IMR-90 (cell line): ENCODE results near the gene ADGRB3. TPM values are rescaled to one million over a fixed set of nuclear protein-coding genes. Genes with fewer than 3 reads are reported as not detected.

ENCODE experiments used
- ATAC-seq: fragments of 200-7000 bp; cut with Tn5 transposase; 2 replicates; pipeline ENCODE4 v1.9.1; 2020; ENCODE audit warnings: low read depth, mild to moderate bottlenecking, moderate library complexity
- BruUV-seq: library from RNA; stranded (reverse); fragments of 400-500 nt; replicated peaks from 2 replicates; lab custom pipeline; 2021; lab: Mats Ljungman, UMichigan
- CTCF ChIA-PET: fragments of 300-600 bp; formaldehyde crosslinking; extraction: SDS; loops from one replicate; lab custom pipeline; 2021; ENCODE audit warnings: antibody characterized with exemption; lab: Yijun Ruan, JAX
- POLR2A ChIA-PET: fragments of 300-600 bp; sonication (Branson Sonifier 250); formaldehyde crosslinking; loops from one replicate; lab custom pipeline; 2022; ENCODE audit warnings: antibody characterized with exemption; ENCODE audit not compliant: unreplicated experiment; lab: Charles Lee
- DNase-seq: peaks from one replicate; pipeline ENCODE4 v3.0.0; 2013
- H2AFZ ChIP-seq: replicated peaks from 2 replicates; pipeline ENCODE3; 2013; ENCODE audit warnings: low read length, mild to moderate bottlenecking; ENCODE audit not compliant: poor library complexity
- H2AK5ac ChIP-seq: 2 replicates; pipeline ENCODE4 v1.6.1; 2013; ENCODE audit warnings: low read depth, low read length, inconsistent platforms
- H2AK9ac ChIP-seq: replicated peaks from 2 replicates; pipeline ENCODE3; 2013; ENCODE audit warnings: mild to moderate bottlenecking, low read depth, low read length, moderate library complexity; ENCODE audit not compliant: poor library complexity
- H2BK120ac ChIP-seq: 2 replicates; pipeline ENCODE4 v1.6.1; 2013; ENCODE audit warnings: low read depth, low read length, inconsistent platforms
- H2BK15ac ChIP-seq: 3 replicates; pipeline ENCODE4 v1.6.1; 2013; ENCODE audit warnings: low read depth, low read length, inconsistent platforms
- H2BK20ac ChIP-seq: 2 replicates; pipeline ENCODE4 v1.6.1; 2013; ENCODE audit warnings: low read depth, mild to moderate bottlenecking, inconsistent platforms, low read length, moderate library complexity
- H2BK5ac ChIP-seq: 2 replicates; pipeline ENCODE4 v1.6.1; 2013; ENCODE audit warnings: mild to moderate bottlenecking, low read depth, low read length, inconsistent platforms; ENCODE audit not compliant: poor library complexity, severe bottlenecking
- H3K14ac ChIP-seq: replicated peaks from 2 replicates; pipeline ENCODE4 v1.6.1; 2013; ENCODE audit warnings: low read depth, low read length, inconsistent platforms
- H3K18ac ChIP-seq: 2 replicates; pipeline ENCODE4 v1.6.1; 2013; ENCODE audit warnings: low read depth, low read length, control low read depth
- H3K23ac ChIP-seq: 2 replicates; pipeline ENCODE4 v1.6.1; 2013; ENCODE audit warnings: low read depth, low read length, inconsistent platforms
- H3K27ac ChIP-seq: 2 replicates; pipeline ENCODE4 v1.5.1; 2013; ENCODE audit warnings: mild to moderate bottlenecking, control low read depth, low read length; ENCODE audit not compliant: insufficient read depth
- H3K27me3 ChIP-seq: 2 replicates; pipeline ENCODE4 v1.6.1; 2013; ENCODE audit warnings: low read length; ENCODE audit not compliant: control insufficient read depth, insufficient read depth
- H3K36me3 ChIP-seq: 2 replicates; pipeline ENCODE4 v1.6.1; 2013; ENCODE audit warnings: low read length, mixed read lengths; ENCODE audit not compliant: control insufficient read depth, insufficient read depth
- H3K4ac ChIP-seq: 2 replicates; pipeline ENCODE4 v1.6.1; 2013; ENCODE audit warnings: low read depth, low read length, inconsistent platforms
- H3K4me1 ChIP-seq: 2 replicates; pipeline ENCODE4 v1.6.1; 2013; ENCODE audit warnings: low read length, mixed read lengths; ENCODE audit not compliant: control insufficient read depth, insufficient read depth
- H3K4me2 ChIP-seq: 2 replicates; pipeline ENCODE4 v1.6.1; 2013; ENCODE audit warnings: low read depth, mild to moderate bottlenecking, control low read depth, low read length, moderate library complexity
- H3K4me3 ChIP-seq: 2 replicates; pipeline ENCODE4 v1.5.1; 2013; ENCODE audit warnings: low read depth, mild to moderate bottlenecking, control low read depth, low read length, moderate library complexity; ENCODE audit not compliant: insufficient read depth
- H3K56ac ChIP-seq: 2 replicates; pipeline ENCODE4 v1.6.1; 2013; ENCODE audit warnings: low read length, inconsistent platforms; ENCODE audit not compliant: insufficient read depth; ENCODE audit errors: extremely low read depth
- H3K79me1 ChIP-seq, 2 experiments: 2 replicates each; pipeline ENCODE4 v1.6.1; 2013; ENCODE audit warnings: low read length in 2 of 2, inconsistent platforms in 1 of 2, low read depth in 1 of 2
- H3K9ac ChIP-seq: 2 replicates; pipeline ENCODE4 v1.6.1; 2013; ENCODE audit warnings: low read depth, low read length, control low read depth
- H3K9me1 ChIP-seq: 2 replicates; pipeline ENCODE4 v1.6.1; 2013; ENCODE audit warnings: low read length, inconsistent platforms; ENCODE audit not compliant: insufficient read depth
- H3K9me3 ChIP-seq: 2 replicates; pipeline ENCODE4 v1.6.1; 2013; ENCODE audit warnings: low read length; ENCODE audit not compliant: control insufficient read depth, insufficient read depth
- H4K20me1 ChIP-seq: 2 replicates; pipeline ENCODE4 v1.6.1; 2013; ENCODE audit warnings: low read length, inconsistent platforms; ENCODE audit not compliant: insufficient read depth
- H4K5ac ChIP-seq: 2 replicates; pipeline ENCODE4 v1.6.1; 2013; ENCODE audit warnings: mild to moderate bottlenecking, low read depth, low read length, control low read depth
- H4K8ac ChIP-seq, 2 experiments: 2 replicates each; pipeline ENCODE4 v1.6.1; 2013; ENCODE audit warnings: low read depth in 2 of 2, low read length in 2 of 2, control low read depth in 1 of 2, inconsistent platforms in 1 of 2
- H4K91ac ChIP-seq: 2 replicates; pipeline ENCODE4 v1.6.1; 2013; ENCODE audit warnings: low read depth, low read length, inconsistent platforms; ENCODE audit not compliant: insufficient read depth
- CEBPB ChIP-seq: IDR thresholded peaks from 2 replicates; pipeline ENCODE4 v1.6.1; 2012; ENCODE audit warnings: low read depth, low read length, improper control_type of control experiment
- FOS ChIP-seq: fragments of 150-350 bp; IDR thresholded peaks from 2 replicates; pipeline ENCODE4 v1.6.1; 2016; ENCODE audit warnings: low read depth, low read length
- MAFK ChIP-seq: IDR thresholded peaks from 2 replicates; pipeline ENCODE4 v1.6.1; 2012; ENCODE audit warnings: low read depth, low read length, improper control_type of control experiment
- MAZ ChIP-seq: IDR thresholded peaks from 2 replicates; pipeline ENCODE4 v1.6.1; 2012; ENCODE audit warnings: low read depth, mild to moderate bottlenecking, low read length, improper control_type of control experiment, moderate library complexity, borderline replicate concordance
- MXI1 ChIP-seq: IDR thresholded peaks from 2 replicates; pipeline ENCODE4 v1.6.1; 2012; ENCODE audit warnings: low read depth, mild to moderate bottlenecking, low read length, moderate library complexity, borderline replicate concordance
- NFE2L2 ChIP-seq: fragments of 150-350 bp; IDR thresholded peaks from 2 replicates; pipeline ENCODE4 v1.6.1; 2016; ENCODE audit warnings: low read depth, mild to moderate bottlenecking, low read length
- RAD21 ChIP-seq: IDR thresholded peaks from 2 replicates; pipeline ENCODE4 v1.6.1; 2012; ENCODE audit warnings: low read length, improper control_type of control experiment
- RCOR1 ChIP-seq: IDR thresholded peaks from 2 replicates; pipeline ENCODE4 v1.6.1; 2012; ENCODE audit warnings: mild to moderate bottlenecking, low read length, improper control_type of control experiment; ENCODE audit not compliant: insufficient replicate concordance
- RFX5 ChIP-seq: IDR thresholded peaks from 2 replicates; pipeline ENCODE4 v1.8.0; 2012; ENCODE audit warnings: low read depth, mild to moderate bottlenecking, low read length, moderate library complexity
- SMC3 ChIP-seq: fragments of 150-350 bp; IDR thresholded peaks from 2 replicates; pipeline ENCODE4 v1.6.1; 2016; ENCODE audit warnings: low read depth, mild to moderate bottlenecking, antibody characterized with exemption, low read length, moderate library complexity
- WGBS, 2 experiments: methylation state at CpG; one replicate each; pipeline versions ENCODE4 v1.1.5 to v1.1.7; 2013; ENCODE audit warnings: missing lambda C conversion rate in 2 of 2; ENCODE audit not compliant: insufficient read length in 1 of 2; ENCODE audit errors: extremely low coverage in 2 of 2; 5-methylcytosine and 5-hydroxymethylcytosine counted together
- dilution Hi-C: fragments of 300-500 bp; cut with HindIII; formaldehyde crosslinking; loops from one replicate; pipeline ENCODE4 v1.14.3; 2018; ENCODE audit warnings: low sequenced_read_pairs; ENCODE audit not compliant: unreplicated experiment
- in situ Hi-C: fragments of 300-500 bp; cut with MboI; formaldehyde crosslinking; loops from 3 replicates; pipeline ENCODE4 v1.14.3; 2019; ENCODE audit warnings: low sequenced_read_pairs, inconsistent platforms, mixed read lengths
- intact Hi-C: fragments of 100-400 bp; cut with micrococcal nuclease; formaldehyde crosslinking; loops from 2 replicates; pipeline ENCODE4 v1.10.0; 2022
- polyA plus RNA-seq, 3 experiments: library from polyadenylated mRNA; depleted of rRNA; stranded (reverse); fragments of >200 nt; gene quantifications; 2 replicates each; pipeline ENCODE4 v1.2.3, GENCODE V29; 2012; ENCODE audit warnings: low replicate concordance in 1 of 3
- total RNA-seq: library from RNA; depleted of rRNA; stranded (reverse); fragments of >200 nt; gene quantifications from 2 replicates; pipeline ENCODE4 v1.2.3, GENCODE V29; 2012
- TF ChIP-seq, protein P1 (sequence below): fragments of 150-350 bp; IDR thresholded peaks from 2 replicates; pipeline ENCODE4 v1.6.1; 2016; ENCODE audit warnings: low read depth, mild to moderate bottlenecking, low read length, moderate library complexity, borderline replicate concordance
- TF ChIP-seq, protein P2 (sequence below): fragments of 150-350 bp; IDR thresholded peaks from 2 replicates; pipeline ENCODE4 v1.6.1; 2017; ENCODE audit warnings: mild to moderate bottlenecking, antibody characterized with exemption, low read length, low read depth
- TF ChIP-seq, protein P3 (sequence below): conservative IDR thresholded peaks from 2 replicates; pipeline ENCODE4 v1.5.1; 2012; ENCODE audit warnings: mild to moderate bottlenecking, low read depth, low read length, improper control_type of control experiment

Gene ADGRB3
- total and polyA plus RNA-seq, 2 of the 4 experiments (the other 2 are of a cell fraction): not detected

DNA sequence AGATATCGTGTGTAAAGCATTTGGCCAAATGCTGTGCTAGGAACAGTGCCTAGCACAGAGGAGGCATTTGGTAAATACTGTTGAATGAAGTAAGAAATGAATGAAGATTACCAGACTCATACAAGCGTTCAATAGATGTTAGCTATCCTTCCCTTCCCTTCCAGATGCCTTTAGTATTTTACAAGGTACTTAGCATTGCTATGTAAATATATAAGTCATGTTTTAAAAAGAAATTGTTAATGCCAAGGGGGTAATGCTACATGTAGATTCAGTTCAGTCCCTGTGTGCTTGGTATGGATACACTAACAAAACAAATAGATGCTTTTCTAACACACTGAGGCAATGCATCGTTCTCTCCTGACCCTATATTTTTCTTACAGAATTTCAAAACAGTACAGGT, 407.2 kb downstream of the ADGRB3 start:
- dilution Hi-C loops: no loop called here
- Histone ChIP-seq H2AK5ac (no peak overlapping the region), H4K20me1 (no peaks in the 10 kb centered on the region), H2BK20ac (no peak overlapping the region), H3K4me1 (no peaks in the 10 kb centered on the region), H3K79me1 (no peaks in the 10 kb centered on the region), H3K9me1 (no peaks in the 10 kb centered on the region), H2AK9ac (no peak overlapping the region), H3K4me2 (no peak overlapping the region), H4K5ac (no peak overlapping the region), H4K8ac (no peak overlapping the region), H3K27ac (no peak overlapping the region), H3K4me3 (no peak overlapping the region), H3K18ac (no peak overlapping the region), H2BK15ac (no peak overlapping the region), H2AFZ (no peak overlapping the region), H3K23ac (no peak overlapping the region), H3K56ac (no peak overlapping the region), H4K91ac (no peak overlapping the region), H2BK5ac (no peak overlapping the region), H3K27me3 (no peaks in the 10 kb centered on the region), H3K4ac (no peak overlapping the region), H3K36me3 (no peaks in the 10 kb centered on the region), H3K9ac (no peak overlapping the region), H2BK120ac (no peak overlapping the region), H3K9me3 (no peaks in the 10 kb centered on the region), H3K14ac (no peak overlapping the region)
- TF ChIP-seq RCOR1: no peak
- no peak for TF ChIP-seq SMC3
- TF ChIP-seq, protein P1, sequence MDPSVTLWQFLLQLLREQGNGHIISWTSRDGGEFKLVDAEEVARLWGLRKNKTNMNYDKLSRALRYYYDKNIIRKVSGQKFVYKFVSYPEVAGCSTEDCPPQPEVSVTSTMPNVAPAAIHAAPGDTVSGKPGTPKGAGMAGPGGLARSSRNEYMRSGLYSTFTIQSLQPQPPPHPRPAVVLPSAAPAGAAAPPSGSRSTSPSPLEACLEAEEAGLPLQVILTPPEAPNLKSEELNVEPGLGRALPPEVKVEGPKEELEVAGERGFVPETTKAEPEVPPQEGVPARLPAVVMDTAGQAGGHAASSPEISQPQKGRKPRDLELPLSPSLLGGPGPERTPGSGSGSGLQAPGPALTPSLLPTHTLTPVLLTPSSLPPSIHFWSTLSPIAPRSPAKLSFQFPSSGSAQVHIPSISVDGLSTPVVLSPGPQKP: no peak
- TF ChIP-seq, protein P2, sequence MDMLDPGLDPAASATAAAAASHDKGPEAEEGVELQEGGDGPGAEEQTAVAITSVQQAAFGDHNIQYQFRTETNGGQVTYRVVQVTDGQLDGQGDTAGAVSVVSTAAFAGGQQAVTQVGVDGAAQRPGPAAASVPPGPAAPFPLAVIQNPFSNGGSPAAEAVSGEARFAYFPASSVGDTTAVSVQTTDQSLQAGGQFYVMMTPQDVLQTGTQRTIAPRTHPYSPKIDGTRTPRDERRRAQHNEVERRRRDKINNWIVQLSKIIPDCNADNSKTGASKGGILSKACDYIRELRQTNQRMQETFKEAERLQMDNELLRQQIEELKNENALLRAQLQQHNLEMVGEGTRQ: no peak
- no peak for TF ChIP-seq FOS
- no peak for TF ChIP-seq MAZ
- no peak for TF ChIP-seq MAFK
- TF ChIP-seq, protein P3, sequence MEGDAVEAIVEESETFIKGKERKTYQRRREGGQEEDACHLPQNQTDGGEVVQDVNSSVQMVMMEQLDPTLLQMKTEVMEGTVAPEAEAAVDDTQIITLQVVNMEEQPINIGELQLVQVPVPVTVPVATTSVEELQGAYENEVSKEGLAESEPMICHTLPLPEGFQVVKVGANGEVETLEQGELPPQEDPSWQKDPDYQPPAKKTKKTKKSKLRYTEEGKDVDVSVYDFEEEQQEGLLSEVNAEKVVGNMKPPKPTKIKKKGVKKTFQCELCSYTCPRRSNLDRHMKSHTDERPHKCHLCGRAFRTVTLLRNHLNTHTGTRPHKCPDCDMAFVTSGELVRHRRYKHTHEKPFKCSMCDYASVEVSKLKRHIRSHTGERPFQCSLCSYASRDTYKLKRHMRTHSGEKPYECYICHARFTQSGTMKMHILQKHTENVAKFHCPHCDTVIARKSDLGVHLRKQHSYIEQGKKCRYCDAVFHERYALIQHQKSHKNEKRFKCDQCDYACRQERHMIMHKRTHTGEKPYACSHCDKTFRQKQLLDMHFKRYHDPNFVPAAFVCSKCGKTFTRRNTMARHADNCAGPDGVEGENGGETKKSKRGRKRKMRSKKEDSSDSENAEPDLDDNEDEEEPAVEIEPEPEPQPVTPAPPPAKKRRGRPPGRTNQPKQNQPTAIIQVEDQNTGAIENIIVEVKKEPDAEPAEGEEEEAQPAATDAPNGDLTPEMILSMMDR: no peak
- TF ChIP-seq CEBPB: no peak
- no peak for TF ChIP-seq NFE2L2
- TF ChIP-seq RFX5: no peak
- no peak for TF ChIP-seq RAD21
- no peak for TF ChIP-seq MXI1
- POLR2A ChIA-PET: no interaction called here
- ATAC-seq (no peak), DNase-seq (no peak)
- intact Hi-C loops: no loop called here
- no TSS peak for BruUV-seq
- WGBS, 2 experiments: no CpG with 5 or more reads among the region's 3 CpGs
- CTCF ChIA-PET: no interaction called here
- in situ Hi-C loops: no loop called here
